Stimulated activated CD4-positive, alpha-beta T cell treated with anti-CD3 and anti-CD28 coated beads, Interleukin-1b, Interleukin-23, amount 100 ng/mL, for 48 hours (primary cell): ENCODE results near the gene DVL3.

ENCODE experiments used
- DNase-seq: peaks from one replicate; pipeline ENCODE4 v3.0.0-alpha.2; 2020

Gene DVL3

DNA sequence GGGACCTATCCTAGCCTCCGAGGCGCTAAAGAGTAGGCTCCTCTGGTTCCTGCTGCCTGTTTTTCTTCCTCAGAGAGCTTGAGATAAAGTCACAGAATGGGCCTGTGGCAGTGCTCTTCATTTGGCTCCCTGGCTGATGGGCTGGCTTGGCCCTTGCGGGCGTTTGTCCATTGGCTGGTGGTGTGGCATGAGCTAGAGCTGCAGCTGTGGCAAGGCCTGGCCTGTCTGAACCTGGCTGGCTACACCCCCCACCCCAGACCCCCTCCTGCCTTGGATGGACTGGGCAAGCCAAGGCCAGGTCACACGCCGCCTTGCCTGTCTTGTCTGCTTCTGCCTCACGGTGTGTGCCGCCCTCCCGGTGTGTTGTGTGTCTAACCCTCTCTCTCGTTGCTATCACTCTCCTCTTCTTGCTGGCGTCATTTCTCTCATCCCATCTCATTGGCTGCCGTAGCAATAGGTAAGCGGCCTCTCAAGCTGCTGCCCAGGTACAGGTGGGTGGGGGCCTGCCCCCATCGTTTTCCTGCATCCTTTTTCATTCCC, 22.7 kb downstream of the DVL3 start:
- DNase-seq: no peak

DNA sequence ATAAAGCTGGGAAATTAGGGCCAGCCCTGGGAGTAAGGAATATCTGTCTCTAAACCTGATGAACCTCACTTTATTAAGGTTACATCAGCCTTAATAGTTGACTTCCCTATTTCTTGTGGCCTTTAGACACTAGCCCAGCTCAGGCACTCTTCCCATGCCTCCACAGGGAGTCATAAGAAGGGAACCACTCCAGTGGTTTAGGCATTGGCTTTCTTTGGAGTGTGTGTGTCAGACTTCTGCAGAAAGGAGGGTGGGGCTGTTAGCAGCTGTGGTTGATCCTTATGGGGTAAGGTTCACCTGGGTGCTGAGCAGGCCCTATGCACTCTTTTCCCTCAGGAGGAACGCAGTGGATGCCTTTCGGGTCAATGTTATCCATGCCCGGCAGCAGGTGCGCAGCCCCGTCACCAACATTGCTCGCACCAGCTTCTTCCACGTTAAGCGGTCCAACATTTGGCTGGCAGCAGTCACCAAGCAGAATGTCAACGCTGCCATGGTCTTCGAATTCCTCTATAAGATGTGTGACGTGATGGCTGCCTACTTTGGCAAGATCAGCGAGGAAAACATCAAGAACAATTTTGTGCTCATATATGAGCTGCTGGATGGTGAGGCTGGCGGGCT, 23.5 kb downstream of the DVL3 start:
- no peak for DNase-seq

DNA sequence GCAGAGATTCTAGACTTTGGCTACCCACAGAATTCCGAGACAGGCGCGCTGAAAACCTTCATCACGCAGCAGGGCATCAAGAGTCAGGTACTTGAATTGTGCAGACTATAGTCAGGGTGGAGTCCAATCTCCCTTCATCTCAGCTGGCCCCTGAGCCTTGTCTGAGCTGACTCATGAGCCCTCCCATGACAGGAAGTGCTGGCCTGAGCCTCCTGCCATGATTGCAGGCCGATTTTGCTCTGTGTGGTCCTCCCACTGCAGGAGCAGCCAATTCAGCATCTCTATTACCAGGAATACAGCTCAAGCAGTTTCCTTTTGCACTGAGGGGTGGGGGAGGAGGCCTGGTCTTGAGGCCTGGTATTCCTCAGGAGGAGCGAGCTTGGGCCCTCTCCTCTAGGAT, 25.0 kb downstream of the DVL3 start:
- DNase-seq: no peak

DNA sequence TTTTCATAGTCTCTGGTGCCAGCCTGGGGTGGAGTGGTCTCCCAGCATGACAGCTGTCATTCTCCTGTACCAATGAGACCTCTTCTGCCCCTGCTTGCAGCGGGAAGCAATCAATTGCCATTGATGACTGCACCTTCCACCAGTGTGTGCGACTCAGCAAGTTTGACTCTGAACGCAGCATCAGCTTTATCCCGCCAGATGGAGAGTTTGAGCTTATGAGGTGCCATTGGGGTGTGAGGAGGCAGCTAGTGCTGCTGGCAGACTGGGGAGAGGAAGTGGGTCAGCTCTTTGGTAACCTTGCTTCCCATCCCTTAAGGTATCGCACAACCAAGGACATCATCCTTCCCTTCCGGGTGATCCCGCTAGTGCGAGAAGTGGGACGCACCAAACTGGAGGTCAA, 26.4 kb downstream of the DVL3 start:
- DNase-seq: no peak

DNA sequence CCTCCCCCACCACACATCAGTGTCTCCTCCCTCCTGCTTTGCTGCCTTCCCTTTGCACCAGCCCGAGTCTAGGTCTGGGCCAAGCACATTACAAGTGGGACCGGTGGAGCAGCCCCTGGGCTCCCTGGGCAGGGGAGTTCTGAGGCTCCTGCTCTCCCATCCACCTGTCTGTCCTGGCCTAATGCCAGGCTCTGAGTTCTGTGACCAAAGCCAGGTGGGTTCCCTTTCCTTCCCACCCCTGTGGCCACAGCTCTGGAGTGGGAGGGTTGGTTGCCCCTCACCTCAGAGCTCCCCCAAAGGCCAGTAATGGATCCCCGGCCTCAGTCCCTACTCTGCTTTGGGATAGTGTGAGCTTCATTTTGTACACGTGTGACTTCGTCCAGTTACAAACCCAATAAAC, 28.5 kb downstream of the DVL3 start:
- DNase-seq: no peak

DNA sequence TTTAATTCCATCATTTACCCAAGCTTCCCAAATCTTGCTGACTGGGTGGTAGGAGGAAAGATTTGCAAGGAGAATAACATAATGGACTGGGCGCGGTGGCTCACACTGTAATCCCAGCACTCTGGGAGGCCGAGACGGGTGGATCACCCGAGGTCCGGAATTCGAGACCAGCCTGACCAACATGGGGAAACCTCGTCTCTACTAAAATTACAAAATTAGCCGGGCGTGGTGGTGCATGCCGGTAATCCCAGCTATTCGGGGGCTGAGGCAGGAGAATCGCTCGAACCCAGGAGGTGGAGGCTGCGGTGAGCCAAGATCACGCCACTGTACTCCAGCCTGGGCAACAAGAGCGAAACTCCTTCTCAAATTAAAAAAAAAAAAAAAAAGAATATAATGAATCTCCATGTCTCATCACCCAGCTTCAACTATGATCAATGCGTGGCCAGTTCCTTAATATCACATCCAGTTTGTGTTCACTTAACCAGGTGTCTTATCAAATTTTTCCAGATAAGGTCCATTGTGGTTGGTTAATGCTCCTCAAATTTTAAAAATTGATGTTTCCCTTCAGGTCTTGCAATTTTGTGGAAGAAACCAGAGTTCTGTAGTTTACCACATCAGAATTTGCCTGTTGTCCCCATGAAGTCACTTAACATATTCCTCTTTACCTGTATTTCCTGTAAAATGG, 29.5 kb downstream of the DVL3 start:
- DNase-seq: no peak

DNA sequence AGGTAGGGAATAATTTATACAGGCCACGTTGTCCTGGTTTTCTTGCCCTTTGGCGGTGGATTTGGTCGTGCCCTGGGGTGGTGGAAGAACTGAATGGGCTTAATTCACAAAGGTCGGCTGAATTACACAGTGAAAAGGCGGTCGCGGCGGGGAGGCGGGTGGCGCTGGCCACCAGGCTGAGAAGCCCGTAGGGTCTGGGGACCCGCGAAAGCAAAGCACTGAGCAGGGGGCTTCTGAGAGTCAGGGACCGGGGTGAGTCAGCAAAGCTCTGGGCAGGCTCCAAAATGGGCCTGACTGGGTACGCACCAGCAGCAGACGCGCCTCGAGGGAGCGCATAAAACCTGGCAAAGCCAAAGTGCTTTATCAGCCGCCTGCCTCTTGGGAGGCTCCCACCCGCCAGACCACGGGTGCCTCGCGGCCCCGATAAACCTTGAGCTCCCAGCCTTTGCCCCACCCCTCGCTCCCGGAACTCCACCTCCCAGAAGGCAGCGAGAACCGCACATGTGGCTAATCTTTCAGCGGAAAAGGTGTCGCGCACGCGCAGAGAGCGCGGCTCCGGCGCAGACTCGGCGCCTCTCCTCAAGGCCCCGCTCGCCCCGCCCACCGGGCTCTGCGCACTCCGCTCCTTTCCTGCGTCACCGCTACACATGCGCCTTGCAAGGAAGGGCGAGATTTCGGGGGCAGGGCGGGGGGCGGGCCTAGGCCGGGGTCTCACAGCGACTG, 30.4 kb downstream of the DVL3 start:
- peak; percentile 99 for DNase-seq

DNA sequence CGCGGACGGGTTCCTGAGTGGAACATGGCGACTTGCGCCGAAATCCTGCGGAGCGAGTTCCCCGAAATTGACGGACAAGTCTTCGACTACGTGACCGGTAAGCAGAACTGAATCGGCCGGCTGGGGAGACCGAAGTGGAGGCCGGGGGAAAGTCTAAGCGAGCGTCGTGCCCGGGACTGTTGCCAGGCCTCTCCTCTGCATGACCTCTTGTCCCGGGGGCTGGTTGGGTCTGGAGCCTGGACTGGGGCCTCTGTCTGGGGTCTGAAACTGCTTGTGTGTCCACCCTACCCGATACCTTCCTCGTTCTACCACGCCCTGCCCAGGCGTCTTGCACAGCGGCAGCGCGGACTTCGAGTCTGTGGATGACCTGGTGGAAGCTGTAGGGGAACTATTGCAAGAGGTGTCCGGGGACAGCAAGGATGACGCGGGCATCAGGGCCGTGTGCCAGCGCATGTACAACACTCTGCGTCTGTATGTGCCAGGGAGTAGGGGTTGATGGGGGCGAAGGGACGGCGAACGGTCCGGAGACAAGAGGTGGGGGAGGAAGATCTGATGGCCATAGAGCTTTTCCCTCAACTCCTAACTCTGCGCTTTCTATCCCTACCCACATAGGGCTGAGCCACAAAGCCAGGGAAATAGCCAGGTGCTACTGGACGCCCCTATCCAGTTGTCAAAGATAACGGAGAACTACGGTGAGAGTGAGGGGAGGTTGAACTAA, 31.2 kb downstream of the DVL3 start, which contains the start of gene ABCF3:
Gene ABCF3, plus strand, starts transcription at position 16 of the 718 bp plus-strand sequence. Its CDS starts 9 bp downstream, at position 25.
- no peak for DNase-seq

DNA sequence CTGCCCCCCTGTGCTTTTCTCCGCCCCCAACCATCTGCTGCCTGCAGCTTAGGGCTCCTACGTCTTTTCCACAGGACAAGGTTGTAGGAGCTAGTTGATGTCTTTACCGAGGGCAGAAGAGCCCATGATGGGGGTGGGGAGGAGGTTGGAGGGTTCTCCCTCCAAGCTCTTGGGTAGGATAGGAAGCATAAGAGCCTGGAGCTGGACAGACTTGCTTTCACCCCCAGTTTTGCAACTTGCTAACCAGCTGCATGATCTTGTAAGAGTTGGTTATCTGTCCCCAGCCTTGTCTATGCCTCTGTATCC, 31.7 kb downstream of the DVL3 start:
- no peak for DNase-seq

DNA sequence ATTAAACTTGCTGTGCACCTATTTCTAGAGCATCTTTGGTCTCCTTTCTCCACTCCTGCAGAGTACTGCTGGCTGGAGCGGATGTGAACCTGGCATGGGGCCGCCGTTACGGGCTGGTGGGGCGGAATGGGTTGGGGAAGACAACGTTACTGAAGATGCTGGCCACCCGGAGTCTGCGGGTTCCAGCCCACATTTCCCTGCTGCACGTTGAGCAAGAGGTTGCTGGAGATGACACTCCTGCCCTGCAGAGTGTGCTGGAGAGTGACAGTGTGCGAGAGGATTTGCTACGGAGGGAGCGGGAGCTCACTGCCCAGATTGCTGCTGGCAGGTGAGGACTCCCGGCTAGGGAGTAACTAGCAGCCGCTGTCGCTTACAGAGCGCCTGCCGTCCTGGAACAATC, 32.9 kb downstream of the DVL3 start:
- no peak for DNase-seq

DNA sequence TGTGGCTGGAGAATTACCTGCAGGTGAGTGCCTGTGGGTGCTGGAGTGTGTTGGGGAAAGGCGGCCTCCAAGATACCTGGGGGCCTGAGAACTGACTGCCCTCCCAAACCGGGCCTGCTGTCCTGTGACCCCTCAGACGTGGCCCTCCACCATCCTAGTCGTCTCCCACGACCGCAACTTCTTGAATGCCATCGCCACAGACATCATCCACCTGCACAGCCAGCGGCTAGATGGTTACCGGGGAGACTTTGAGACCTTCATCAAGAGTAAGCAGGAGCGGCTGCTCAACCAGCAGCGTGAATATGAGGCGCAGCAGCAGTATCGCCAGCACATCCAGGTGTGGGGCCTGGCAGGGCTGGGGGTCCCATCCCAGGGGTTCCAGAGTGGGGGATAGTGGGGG, 34.2 kb downstream of the DVL3 start:
- DNase-seq: no peak

DNA sequence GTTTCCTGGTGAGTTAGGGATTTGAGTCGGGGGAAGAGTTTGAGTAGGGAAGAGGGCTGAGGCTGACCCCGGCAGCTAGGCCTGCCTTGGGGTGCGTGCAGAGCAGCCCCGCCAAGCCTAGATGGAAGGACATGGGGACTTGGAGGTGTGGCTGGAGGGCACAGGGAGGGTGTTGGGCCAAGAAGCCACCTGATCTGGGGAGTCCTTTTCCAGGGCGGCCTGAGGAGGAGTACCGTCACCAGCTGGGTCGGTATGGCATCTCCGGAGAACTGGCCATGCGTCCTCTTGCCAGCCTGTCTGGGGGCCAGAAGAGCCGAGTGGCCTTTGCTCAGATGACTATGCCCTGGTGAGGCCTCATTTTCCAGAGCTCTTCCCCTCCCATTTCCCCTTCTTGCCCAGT, 37.7 kb downstream of the DVL3 start:
- no peak for DNase-seq

DNA sequence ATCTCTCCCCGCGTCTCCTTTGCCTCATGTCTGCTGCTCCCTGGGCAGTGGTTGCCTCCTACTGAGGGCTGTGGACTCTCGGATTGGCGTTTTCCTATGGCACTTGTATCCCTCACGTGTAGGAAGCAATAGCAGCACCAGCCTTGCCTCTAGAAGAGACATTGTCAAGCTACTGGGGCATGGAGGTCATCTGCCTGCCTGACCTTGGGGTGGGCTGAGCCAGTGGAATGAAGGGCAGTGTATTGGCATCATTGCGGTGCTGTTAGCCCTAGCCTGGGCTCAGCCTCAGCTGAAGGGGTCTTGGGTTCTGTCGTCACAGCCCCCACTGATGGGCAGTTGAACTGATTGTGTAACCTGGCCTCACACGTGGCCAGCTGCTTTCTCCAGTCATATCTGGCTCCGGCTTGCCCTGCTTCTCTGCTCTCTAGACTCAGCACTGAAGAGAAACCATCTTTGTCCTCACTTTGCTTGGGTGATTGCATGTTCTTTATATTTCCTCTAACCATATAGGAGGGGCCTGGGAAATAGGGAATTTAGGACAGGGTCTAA, 38.9 kb downstream of the DVL3 start:
- DNase-seq: no peak

DNA sequence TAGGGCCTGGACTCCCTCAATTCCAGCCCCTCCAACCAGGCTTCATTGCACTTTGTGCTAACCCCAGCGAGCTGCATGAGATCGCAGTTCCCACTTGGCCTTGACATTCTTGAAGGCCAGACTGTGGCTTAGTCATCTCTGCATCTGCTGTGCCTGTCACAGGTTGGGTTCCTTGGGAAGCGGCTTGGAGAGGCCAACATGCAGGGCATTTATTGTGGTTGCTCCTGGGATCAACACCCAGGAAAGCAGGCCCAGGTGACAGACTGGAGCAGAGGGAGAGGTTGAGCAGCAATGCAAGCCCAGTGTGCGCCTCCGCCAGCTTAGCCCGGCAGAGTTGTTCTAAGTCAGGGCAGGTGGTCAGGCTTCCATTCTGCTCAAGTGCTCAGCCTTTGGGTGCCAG, 41.4 kb downstream of the DVL3 start:
- no peak for DNase-seq

DNA sequence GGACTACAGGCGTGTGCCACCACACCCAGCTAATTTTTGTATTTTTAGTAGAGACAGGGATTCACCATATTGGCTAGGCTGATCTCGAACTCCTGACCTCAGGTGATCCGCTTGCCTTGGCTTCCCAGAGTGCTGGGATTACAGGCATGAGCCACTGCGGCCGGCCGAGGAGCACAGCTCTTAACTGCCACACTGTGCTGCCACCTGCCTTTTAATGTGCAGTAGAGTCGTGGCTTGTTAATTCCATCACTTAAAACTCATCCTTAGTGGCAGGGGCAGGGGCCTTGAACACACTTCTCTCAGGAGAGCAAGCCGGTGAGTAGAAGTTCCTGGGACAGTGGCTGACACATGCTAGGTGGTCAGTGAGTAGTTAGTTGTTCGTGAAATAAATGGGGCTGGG, 43.3 kb downstream of the DVL3 start:
- DNase-seq: no peak

DNA sequence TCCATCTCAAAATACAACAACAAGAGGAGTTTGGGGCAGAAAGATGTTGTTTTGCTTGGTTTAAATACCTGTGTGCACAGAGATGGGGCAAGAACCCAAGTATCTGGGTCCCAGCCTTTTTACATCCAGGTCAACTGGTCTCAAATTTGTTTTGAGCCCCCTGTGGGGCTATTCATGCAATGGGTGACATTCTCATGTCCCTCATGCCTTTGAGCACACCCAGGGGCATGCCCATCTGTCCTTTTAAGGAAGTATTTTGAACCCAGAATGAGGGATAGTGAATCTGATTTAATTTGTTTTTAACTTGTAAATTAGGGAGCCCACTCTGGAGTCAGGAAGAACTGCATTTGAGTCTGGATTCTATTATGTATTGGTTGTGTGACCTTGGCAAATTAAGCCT, 45.6 kb downstream of the DVL3 start:
- DNase-seq: no peak

DNA sequence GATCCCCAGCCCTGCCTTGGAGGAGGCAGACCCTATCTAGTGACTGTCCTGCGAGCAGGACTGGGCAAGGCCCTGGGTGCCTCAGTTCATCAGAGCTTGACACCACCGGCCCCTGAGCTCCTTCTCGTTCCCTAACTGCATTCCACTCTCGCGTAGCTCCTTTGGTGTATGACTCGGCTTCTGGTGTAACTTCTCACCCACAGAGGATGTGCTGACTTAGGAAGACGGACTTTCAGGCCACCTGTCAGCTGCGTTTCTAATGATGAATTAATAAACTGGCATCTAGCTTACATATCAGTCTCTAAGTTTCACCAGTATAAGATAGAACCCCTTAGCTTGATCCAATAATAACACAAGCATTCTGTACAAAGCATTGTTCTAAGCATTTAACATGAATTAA, 48.3 kb downstream of the DVL3 start:
- DNase-seq: no peak

DNA sequence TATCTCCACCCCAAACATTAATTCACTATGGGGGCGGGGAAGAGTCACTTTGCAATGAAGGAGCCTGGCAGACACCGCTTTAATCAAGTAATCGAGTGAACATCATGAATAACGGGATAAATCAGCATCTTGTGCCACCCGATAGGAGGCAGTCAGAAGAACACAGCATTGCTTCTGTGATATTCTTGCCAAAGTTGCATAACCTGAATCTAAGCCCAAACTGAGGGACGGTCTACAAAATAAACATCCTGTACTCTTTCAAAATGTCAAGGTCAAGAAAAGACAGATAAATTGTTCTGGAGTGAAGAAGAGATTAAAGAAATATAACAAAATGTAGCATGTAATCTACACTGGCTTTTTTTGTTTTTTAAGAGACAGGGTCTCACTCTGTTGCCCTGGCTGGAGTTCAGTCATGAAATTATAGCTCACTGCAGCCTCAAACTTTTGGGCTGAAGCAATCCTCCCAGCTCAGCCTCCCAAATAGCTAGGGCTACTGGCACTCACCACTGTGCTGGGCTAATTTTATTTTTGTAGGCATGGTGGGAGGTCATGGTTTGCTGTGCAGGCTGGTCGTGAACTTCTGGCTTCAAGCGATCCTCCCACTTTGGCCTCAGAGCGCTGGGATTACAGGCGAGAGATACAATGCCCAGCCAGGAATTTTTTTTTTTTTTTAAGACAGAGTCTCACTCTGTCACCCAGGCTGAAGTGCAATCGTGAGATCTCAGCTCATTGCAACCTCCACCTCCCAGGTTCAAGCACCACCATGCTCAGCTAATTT, 54.2 kb downstream of the DVL3 start:
- DNase-seq: no peak

DNA sequence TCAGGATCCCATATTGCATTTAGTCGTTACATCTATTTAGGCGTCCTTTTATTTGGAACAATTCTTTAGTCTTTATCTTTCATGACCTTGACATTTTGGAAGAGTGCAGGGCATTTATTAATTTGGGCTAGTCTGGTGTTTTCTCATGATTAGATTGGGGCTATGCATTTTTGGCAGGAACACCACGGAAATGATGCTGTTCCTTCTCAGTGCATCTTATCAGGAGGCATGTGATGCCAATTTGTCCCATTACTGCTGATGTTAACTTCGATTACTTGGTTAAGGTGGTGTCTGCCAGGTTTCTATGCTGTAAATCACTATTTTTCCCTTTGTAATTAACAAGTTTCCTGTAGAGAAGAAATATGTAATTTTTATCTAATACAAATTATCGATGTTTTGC, 56.1 kb downstream of the DVL3 start:
- no peak for DNase-seq

DNA sequence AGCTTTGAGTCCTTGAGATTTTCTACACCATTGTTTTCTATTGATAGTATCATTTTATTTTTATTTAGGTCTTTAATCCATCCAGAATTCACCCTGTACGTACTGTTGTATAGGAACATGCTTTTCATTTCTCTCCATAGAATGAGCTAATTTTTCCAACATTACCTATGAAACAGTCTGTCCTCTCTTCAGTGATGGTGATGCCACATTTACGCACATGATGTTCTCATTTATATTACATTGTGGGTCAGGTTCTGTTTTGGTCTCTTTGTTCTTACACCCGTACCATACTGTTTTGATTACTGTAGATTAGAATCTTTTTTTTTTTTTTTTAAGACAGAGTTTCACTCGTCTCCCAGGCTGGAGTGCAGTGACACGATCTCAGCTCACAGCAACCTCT, 56.5 kb downstream of the DVL3 start:
- no peak for DNase-seq

DNA sequence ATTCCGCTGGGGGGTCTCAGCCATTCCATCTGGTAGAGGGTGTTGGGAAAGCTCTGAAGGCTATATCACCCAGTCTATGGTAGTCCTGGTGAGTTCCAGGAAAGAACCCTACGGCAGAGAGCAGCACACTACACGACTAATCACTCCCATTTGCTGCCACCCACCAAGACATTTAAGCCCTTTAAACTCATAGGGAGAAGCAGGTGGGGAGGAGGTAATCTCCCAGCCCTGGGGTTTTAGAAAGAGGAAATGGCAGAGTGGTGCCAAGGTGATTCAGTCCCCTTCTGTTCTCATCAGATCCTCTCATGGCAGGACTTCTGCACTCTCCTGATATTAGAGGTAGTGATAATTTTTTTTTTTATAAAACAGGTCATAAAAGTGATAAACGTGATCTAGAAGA, 63.6 kb downstream of the DVL3 start:
- DNase-seq: no peak

DNA sequence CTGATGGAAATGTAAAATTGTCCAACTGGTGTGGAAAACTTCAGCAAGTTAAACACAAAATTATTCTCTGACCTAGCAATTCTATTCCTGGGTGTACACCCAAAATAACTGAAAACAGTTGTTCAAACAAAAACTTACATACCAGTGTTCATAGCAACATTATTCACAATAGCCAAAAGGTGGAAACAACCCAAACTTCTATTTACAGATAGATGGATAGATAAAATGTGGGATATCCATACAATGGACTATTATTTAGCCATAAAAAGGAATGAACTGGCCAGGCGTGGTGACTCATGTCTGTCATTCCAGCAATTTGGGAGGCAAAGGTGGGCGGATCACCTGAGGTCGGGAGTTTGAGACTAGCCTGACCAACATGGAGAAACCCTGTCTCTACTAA, 67.3 kb downstream of the DVL3 start:
- DNase-seq: no peak
